Activated CD8-positive, alpha-beta memory T cell treated with anti-CD3 and anti-CD28 coated beads, Interleukin-2, amount 10 ng/mL, durations not matched to agents 7 days and 5 days (primary cell): ENCODE data around the gene ENDOV. TPM values are rescaled to one million over a fixed set of nuclear protein-coding genes. Genes with fewer than 3 reads are reported as not detected.
"Not testable (repeated sequence)": the region's sequence is repeated elsewhere in the genome, so short reads cannot be mapped to it uniquely, and the experiment has no call there.

Source experiments
- ATAC-seq: fragments of 150-1000 bp; cut with Tn5 transposase; one replicate; pipeline ENCODE4 v1.10.0; 2021; ENCODE audit warnings: moderate library complexity
- CTCF ChIA-PET: fragments of 350-600 bp; sonication (Branson Sonifier 250); formaldehyde crosslinking; loops from one replicate; lab custom pipeline; 2021; ENCODE audit warnings: antibody characterized with exemption; lab: Charles Lee
- DNase-seq: peaks from one replicate; pipeline ENCODE4 v3.0.0-alpha.2; 2020
- H3K27ac Mint-ChIP-seq: one replicate; pipeline ENCODE4 v1.8.0; 2021; ENCODE audit warnings: mild to moderate bottlenecking, mixed read lengths
- H3K27me3 Mint-ChIP-seq: one replicate; pipeline ENCODE4 v1.8.0; 2021; ENCODE audit warnings: mixed read lengths
- H3K36me3 Mint-ChIP-seq: one replicate; pipeline ENCODE4 v1.8.0; 2021; ENCODE audit warnings: mild to moderate bottlenecking, mixed read lengths
- H3K4me1 Mint-ChIP-seq: one replicate; pipeline ENCODE4 v1.8.0; 2021; ENCODE audit warnings: mixed read lengths
- H3K4me3 Mint-ChIP-seq: one replicate; pipeline ENCODE4 v1.8.0; 2021; ENCODE audit warnings: mild to moderate bottlenecking, moderate library complexity, mixed read lengths
- H3K9me3 Mint-ChIP-seq: one replicate; pipeline ENCODE4 v1.8.0; 2022; ENCODE audit warnings: low read depth, mixed read lengths
- total RNA-seq, 2 experiments: library from RNA; stranded (reverse); gene quantifications; one replicate each; pipeline ENCODE4 v1.2.3, GENCODE V29; 2021

ENDOV gene
- total RNA-seq, 2 experiments from 2014 or later = 15.1 to 18.4 TPM

- Mint-ChIP-seq H3K4me3 (no peak overlapping the region), H3K9me3 (no peaks in the 10 kb centered on the region), H3K27ac (peak overlapping the region; percentile 28), H3K27me3 (no peaks in the 10 kb centered on the region), H3K36me3 (peaks cover 56% of the 10 kb centered on the region), H3K4me1 (peaks cover 17% of the 10 kb centered on the region)
- CTCF ChIA-PET = interaction anchor here (0.9 kb wide), 1 partner anchor 11 kb away, joined by 3 read pairs; no protein-coding TSS in a partner anchor
- ATAC-seq = no peak
- no peak for DNase-seq
These were observed 21.0 kb upstream of the ENDOV start for GRCh38 chr17:80393961-80394360.

GRCh38 chr17:80394629-80395216 is 20.2 kb upstream of the ENDOV start:
- ATAC-seq (no peak), DNase-seq (no peak)
- Mint-ChIP-seq H3K27ac (no peak overlapping the region), H3K27me3 (no peaks in the 10 kb centered on the region), H3K4me3 (no peak overlapping the region), H3K9me3 (no peaks in the 10 kb centered on the region), H3K36me3 (peaks cover 48% of the 10 kb centered on the region), H3K4me1 (peaks cover 13% of the 10 kb centered on the region)
- CTCF ChIA-PET = interaction anchor here (0.9 kb wide), 1 partner anchor 12 kb away, joined by 3 read pairs; no protein-coding TSS in a partner anchor

DNA sequence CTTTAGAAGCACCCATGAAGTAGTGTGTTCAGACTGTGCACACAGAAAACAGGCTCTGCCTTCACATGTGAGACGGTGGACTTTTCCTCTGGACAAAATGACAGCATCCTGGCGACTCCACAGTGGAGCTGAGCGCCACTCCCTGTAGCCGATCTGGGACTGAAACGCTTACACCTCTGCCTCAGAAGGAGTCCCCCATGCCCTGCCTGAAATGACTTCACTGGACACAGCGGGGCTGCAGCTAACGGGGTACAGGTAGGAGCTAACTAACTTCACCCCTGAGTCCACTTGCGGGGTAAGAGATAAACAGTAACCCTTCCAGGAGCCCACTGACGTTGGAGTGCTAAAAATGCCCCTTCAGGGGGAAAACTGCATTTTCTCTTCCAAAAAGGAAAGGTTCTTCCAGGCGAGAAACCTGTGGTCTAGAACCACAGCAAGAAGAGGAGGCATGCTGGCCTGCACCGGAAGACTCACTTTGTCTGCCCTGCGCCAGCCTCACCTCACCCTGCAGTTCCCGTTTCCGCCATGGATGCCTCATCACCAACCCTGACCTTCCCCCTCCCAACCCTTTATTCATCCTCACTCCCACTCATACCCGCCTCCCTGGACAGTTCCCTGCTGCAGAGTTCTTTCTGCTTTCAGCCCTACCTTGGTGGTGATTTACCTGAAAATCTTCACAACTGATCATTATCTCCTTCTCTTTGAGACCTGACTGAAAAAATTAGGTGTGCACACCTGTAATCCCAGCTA is 19.4 kb upstream of the ENDOV start:
- peaks cover 13% of the 10 kb centered on the region for H3K4me1 Mint-ChIP-seq
- H3K27ac Mint-ChIP-seq = peak overlapping the region; percentile 8
- no peak for DNase-seq
- H3K9me3 Mint-ChIP-seq = no peaks in the 10 kb centered on the region
- ATAC-seq = no peak
- CTCF ChIA-PET = no interaction called here
- H3K36me3 Mint-ChIP-seq = peaks cover 40% of the 10 kb centered on the region
- H3K4me3 Mint-ChIP-seq = no peak overlapping the region
- H3K27me3 Mint-ChIP-seq = no peaks in the 10 kb centered on the region

- H3K9me3 Mint-ChIP-seq = no peaks in the 10 kb centered on the region
- no peak for DNase-seq
- peaks cover 36% of the 10 kb centered on the region for H3K36me3 Mint-ChIP-seq
- H3K4me1 Mint-ChIP-seq = peaks cover 13% of the 10 kb centered on the region
- H3K27me3 Mint-ChIP-seq = no peaks in the 10 kb centered on the region
- no peak overlapping the region for H3K4me3 Mint-ChIP-seq
- CTCF ChIA-PET = no interaction called here
- ATAC-seq = peak; percentile 43
- H3K27ac Mint-ChIP-seq = peak overlapping the region; percentile 41
These were observed 18.6 kb upstream of the ENDOV start for GRCh38 chr17:80396157-80397033.

DNA sequence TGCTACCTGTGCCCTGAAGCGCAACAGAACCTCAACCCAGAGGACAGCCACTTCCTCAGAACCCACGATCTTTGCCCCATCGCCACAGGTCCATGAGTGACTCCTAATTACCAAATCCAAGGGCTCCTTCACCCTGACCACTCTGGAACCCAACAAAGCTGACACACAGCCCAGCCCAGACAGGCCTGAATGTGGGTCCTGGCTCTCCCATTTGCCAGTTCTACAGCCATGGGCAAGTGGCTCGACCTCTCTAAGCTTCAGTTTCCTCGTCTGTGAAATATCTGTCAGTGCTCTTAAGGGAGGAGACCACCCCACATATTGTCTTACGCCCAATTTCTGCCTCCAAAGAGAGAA is 18.0 kb upstream of the ENDOV start:
- peak; percentile 37 for ATAC-seq
- CTCF ChIA-PET = no interaction called here
- H3K9me3 Mint-ChIP-seq = no peaks in the 10 kb centered on the region
- H3K4me1 Mint-ChIP-seq = peaks cover 13% of the 10 kb centered on the region
- H3K36me3 Mint-ChIP-seq = peaks cover 32% of the 10 kb centered on the region
- H3K27ac Mint-ChIP-seq = peak overlapping the region; percentile 41
- no peak for DNase-seq
- H3K27me3 Mint-ChIP-seq = no peaks in the 10 kb centered on the region
- no peak overlapping the region for H3K4me3 Mint-ChIP-seq

DNA sequence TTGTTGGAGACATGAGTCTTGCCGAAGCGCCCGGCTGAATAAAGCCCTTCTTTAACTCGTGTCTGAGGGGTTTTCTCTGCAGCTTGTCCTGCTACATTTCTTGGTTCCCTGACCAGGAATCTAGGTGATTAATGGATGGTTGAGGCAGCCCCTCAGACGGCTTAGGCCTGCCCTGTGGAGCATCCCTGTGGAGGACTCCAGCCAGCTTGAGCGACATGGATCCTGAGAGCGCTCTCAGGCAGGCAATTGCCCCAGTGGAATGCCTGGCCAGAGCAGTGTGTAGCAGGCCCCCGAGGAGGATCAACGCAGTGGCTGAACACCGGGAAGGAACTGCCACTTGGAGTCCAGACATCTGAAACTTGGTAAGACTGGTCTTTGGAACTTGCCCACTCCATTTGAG is 17.3 kb upstream of the ENDOV start:
- Mint-ChIP-seq H3K27me3 (no peaks in the 10 kb centered on the region), H3K4me1 (peaks cover 13% of the 10 kb centered on the region), H3K27ac (no peak overlapping the region), H3K9me3 (no peaks in the 10 kb centered on the region), H3K36me3 (peaks cover 28% of the 10 kb centered on the region), H3K4me3 (no peak overlapping the region)
- CTCF ChIA-PET = no interaction called here
- ATAC-seq = no peak
- no peak for DNase-seq

DNA sequence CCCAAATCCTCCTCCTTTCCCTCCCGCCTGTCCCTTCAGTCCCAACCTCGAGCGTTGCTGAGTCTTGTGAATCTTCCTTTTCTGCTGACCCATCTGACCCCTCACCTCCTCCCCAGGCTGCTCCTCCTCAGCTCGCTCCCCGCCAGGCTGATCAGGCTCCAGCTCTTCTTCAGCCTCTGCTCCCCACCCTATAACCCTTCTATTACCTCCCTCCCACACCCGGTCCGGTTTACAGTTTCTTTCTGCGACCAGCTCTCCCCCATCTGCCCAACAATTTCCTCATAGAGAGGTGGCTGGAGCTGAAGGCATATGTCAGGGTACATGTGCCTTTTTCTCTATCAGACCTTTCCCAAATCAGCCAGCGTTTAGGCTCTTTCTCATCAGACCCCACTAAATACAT is 13.9 kb upstream of the ENDOV start:
- H3K9me3 Mint-ChIP-seq, ATAC-seq, DNase-seq, H3K27ac Mint-ChIP-seq, H3K4me1 Mint-ChIP-seq, CTCF ChIA-PET, H3K27me3 Mint-ChIP-seq, H3K4me3 Mint-ChIP-seq, H3K36me3 Mint-ChIP-seq: not testable (repeated sequence)

DNA sequence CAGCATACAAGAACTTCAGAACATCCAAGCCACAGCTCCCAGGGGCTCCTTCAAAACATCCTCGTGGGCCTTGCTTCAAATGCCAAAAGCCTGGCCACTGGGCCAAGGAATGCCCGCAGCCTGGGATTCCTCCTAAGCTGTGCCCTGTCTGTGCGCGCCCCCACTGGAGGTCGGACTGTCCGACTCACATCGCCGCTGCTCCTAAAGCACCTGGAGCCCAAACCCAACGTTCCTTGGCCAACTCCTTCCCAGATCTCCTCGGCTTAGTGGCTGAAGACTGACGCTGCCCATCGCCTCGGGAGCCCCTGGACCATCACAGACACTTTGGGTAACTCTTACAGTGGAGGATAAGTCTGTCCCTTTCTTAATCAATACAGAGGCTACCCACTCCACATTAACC is 12.9 kb upstream of the ENDOV start:
- H3K27ac Mint-ChIP-seq, CTCF ChIA-PET, ATAC-seq, DNase-seq, H3K9me3 Mint-ChIP-seq, H3K4me3 Mint-ChIP-seq, H3K27me3 Mint-ChIP-seq, H3K36me3 Mint-ChIP-seq, H3K4me1 Mint-ChIP-seq: not testable (repeated sequence)

- DNase-seq (no peak), ATAC-seq (no peak)
- no peaks in the 10 kb centered on the region for H3K9me3 Mint-ChIP-seq
- no peak overlapping the region for H3K27ac Mint-ChIP-seq
- no peaks in the 10 kb centered on the region for H3K36me3 Mint-ChIP-seq
- CTCF ChIA-PET = interaction anchor here (0.6 kb wide), 1 partner anchor 832 kb away, joined by 3 read pairs; no protein-coding TSS in a partner anchor
- peaks cover 2% of the 10 kb centered on the region for H3K4me1 Mint-ChIP-seq
- H3K4me3 Mint-ChIP-seq = no peak overlapping the region
- H3K27me3 Mint-ChIP-seq = no peaks in the 10 kb centered on the region
These were observed 12.0 kb upstream of the ENDOV start for GRCh38 chr17:80402959-80403358.

DNA sequence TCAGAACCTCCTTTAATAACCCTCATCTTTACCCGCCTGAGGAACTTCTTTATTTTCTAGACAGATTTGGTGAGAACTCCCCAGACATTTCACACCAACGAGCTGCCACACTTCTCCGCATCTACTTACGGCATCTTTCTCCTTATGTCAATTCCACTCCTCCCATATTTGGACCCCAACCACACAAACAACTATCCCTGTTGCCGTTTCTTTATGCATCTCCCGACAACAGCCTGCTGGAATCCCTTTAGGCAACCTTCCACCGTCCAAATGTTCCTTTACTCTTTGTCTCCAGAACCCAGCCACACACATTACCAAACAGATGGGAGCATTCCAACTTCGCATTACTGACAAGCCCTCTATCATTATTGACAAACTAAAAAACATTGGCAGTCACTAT is 8.8 kb upstream of the ENDOV start:
- no peak overlapping the region for H3K4me3 Mint-ChIP-seq
- peaks cover 16% of the 10 kb centered on the region for H3K27me3 Mint-ChIP-seq
- CTCF ChIA-PET = no interaction called here
- no peaks in the 10 kb centered on the region for H3K9me3 Mint-ChIP-seq
- DNase-seq (no peak), ATAC-seq (no peak)
- H3K4me1 Mint-ChIP-seq = no peaks in the 10 kb centered on the region
- no peak overlapping the region for H3K27ac Mint-ChIP-seq
- no peaks in the 10 kb centered on the region for H3K36me3 Mint-ChIP-seq

DNA sequence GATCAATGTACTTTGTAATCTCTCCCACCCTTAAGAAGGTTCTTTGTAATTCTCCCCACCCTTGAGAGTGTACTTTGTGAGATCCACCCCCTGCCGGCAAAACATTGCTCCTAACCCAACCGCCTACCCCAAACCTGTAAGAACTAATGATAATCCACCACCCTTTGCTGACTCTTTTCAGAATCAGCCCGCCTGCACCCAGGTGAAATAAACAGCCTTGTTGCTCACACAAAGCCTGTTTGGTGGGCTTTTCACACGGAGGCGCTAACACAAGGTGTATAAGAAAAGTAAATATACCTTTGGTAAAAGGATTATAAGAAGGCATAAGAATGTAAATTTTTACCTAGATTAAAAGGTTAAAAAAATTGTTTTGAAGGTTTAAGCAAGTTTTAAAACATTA is 7.0 kb upstream of the ENDOV start:
- DNase-seq, H3K36me3 Mint-ChIP-seq, H3K4me1 Mint-ChIP-seq, H3K27ac Mint-ChIP-seq, H3K4me3 Mint-ChIP-seq, H3K9me3 Mint-ChIP-seq, CTCF ChIA-PET, ATAC-seq: not testable (repeated sequence)
- peaks cover 30% of the 10 kb centered on the region for H3K27me3 Mint-ChIP-seq

GRCh38 chr17:80408872-80409271 is 6.1 kb upstream of the ENDOV start:
- no peak for ATAC-seq
- no peak overlapping the region for H3K4me3 Mint-ChIP-seq
- no peaks in the 10 kb centered on the region for H3K9me3 Mint-ChIP-seq
- no peak for DNase-seq
- H3K4me1 Mint-ChIP-seq = no peaks in the 10 kb centered on the region
- H3K36me3 Mint-ChIP-seq = no peaks in the 10 kb centered on the region
- CTCF ChIA-PET = no interaction called here
- peaks cover 40% of the 10 kb centered on the region for H3K27me3 Mint-ChIP-seq
- no peak overlapping the region for H3K27ac Mint-ChIP-seq

- DNase-seq = no peak
- no peaks in the 10 kb centered on the region for H3K9me3 Mint-ChIP-seq
- H3K4me3 Mint-ChIP-seq = no peak overlapping the region
- no peak for ATAC-seq
- H3K27me3 Mint-ChIP-seq = peaks cover 47% of the 10 kb centered on the region
- no peaks in the 10 kb centered on the region for H3K36me3 Mint-ChIP-seq
- no peak overlapping the region for H3K27ac Mint-ChIP-seq
- CTCF ChIA-PET = no interaction called here
- H3K4me1 Mint-ChIP-seq = peaks cover 6% of the 10 kb centered on the region
These were observed 5.3 kb upstream of the ENDOV start for GRCh38 chr17:80409626-80410025.
